Astrocyte of the hippocampus (primary cell): ENCODE measurements around the gene HLCS.

ENCODE experiments used
- DNase-seq: peaks from one replicate; pipeline ENCODE4 v3.0.0; 2011; ENCODE audit warnings: low read depth, low spot score

The HLCS gene

DNA sequence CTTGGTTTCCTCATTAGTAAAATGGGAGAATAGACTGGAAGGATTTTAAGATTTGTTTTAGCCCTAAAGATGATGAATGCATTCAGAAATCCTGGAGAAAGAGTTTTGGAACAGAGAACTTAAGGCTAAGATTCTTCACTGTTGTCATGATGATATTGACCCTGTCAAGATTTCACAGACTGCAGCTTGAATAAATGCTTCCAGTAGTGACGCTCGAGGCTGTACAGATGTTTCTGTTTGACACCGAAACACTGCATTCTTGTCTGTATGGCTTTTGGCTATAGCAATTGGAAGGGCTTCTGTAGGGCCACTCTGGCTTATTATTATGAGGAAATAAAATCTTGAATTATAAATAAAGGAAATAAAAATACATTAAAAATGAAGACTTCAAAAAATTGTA is 241.8 kb downstream of the HLCS start:
- DNase-seq, result no peak

GRCh38 chr21:36723371-36723881 is 243.0 kb downstream of the HLCS start:
- no peak for DNase-seq

DNA sequence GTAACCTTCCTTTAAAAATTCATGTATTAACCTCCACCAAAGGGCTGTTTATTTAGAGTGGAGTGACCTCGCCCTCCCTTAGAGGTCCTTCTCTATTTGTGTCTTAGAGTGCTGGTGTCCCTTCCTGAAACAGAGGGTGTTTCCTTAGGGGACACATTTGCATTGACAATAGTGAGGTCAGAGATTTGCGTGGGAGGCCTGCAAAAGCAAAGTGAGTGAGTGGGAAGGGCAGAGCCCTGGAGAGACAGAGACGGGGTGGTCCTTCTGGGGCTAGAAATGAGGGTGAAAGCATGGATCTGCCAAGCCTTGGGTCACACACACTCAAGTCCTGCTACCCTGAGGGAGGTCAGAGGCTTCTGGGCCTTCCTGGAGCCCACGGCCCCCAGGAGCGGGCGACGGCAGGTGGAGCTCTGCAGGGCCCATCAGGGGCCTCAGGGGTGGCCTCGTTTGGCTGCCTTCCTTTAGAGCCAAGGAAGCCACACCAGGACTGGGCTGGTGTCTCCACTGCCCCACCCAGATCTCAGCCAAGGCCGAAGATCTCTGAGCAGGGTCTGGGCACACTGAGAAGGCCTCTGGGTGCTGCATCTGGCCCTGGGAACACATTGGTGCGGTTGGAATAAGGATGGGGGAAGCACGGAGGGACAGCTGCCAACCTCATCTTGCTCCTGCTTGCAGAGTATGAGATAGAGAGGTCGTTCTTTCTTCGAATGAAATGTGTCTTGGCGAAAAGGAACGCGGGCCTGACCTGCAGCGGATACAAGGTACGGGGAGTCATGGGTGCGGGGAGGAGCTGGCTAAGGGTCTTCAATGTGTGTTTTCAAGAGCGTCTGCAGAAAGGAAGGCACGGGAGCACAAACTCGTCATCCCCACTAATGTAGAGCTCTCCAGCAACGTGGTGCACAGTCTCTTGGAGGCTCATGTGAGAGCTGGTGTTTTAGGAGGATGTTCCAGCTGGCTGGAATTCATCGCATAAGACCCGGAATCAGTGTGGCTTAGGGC is 243.8 kb downstream of the HLCS start:
- no peak for DNase-seq

DNA sequence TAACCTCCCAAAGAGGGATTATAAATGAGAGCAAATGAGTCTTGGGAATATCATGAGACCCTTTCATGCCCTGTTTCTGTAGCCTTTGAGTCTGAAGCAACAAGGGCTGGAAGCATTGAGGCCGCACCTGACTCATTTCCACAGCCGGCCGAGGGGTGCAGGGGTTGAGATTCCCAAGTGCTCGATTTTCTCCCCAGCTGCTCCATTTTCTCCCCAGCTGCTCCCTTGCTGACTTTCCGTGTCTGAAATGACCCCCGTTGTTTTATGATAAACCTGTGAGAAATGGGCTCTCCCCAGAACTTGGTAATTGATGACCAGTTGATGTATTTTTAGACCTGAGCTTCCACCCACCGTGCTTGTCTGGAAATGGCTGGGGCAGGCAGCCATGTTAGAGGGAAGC is 244.7 kb downstream of the HLCS start:
- DNase-seq, result no peak

DNA sequence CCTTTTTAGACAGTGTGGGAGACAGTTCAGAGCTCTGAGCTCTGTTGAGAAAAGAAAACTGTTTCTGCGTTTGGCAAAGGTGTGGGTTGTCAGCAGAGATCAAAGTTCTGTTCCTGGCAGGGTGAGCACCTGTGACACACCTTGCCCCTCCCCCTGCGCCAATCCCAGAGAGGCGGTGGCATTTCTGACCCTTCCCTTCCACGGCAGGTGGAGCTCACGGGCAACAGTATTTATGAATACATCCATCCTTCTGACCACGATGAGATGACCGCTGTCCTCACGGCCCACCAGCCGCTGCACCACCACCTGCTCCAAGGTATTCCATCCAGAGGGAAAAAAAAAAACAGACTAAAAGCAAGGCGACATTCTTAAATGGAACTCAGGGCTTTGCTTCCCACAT is 246.9 kb downstream of the HLCS start:
- DNase-seq, result no peak

DNA sequence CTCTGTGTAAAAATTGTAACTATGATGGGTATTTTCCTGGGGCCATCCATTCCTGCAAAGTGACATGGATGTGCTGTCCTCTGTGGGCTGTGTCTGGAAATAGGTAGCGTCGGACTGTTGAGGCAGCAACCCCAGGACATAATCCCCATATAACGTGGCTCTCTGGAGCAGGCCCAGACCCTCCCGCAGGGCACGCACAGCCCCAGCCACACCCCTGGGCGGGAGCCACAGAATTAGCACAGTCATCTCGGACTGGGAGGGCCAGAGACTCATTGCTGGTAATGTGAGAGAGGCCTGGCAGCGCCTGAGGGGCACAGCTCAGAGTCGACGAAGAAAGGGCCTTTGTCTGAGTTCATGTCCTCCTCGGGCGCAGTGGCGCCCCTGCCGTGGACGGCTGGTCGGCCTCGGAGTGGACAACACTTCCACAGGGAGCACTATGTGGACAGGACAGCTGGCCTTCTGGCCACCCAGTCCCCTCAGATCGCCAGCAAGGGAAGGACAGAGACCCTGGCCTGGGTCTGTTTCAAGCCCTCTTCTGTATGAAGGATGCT is 247.4 kb downstream of the HLCS start:
- no peak for DNase-seq

DNA sequence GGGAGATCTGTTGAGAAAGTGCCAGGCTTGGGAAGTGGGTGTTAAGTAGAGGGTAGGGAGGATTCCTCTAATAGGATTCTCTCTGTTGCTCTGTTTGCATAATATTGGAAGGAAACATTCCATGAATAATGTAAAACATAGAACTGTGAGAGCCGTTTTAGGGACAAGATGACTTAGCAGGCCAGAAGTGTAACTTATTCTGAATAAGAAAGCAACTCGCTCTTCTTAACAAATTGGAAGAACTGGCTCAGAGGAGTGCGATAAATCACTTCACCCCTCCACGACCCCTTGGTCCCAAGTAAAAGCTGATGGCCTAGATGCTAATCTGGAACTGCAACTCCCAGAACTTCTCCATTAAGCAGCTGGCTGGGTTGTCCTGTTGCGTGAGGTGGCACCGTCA is 248.5 kb downstream of the HLCS start:
- no peak for DNase-seq

GRCh38 chr21:36716836-36717235 is 249.6 kb downstream of the HLCS start:
- no peak for DNase-seq

DNA sequence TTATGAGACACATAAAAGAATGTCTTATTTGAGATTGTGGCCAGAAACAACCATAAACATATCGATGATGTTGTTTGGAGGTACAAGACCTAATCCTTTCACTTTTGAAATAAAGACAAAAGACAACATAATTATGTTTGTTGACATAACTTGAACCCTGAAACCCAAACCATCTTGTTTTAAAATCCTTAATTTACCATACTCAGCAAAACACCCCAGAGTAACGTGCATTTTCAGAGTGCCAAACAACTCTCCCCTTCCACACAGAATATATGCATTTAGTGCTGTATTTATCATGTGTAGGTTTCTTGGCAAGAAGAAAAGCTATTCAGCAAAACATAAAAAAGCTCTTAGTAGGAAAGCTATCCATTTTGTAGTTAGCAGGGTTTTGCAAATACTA is 250.1 kb downstream of the HLCS start:
- no peak for DNase-seq

DNA sequence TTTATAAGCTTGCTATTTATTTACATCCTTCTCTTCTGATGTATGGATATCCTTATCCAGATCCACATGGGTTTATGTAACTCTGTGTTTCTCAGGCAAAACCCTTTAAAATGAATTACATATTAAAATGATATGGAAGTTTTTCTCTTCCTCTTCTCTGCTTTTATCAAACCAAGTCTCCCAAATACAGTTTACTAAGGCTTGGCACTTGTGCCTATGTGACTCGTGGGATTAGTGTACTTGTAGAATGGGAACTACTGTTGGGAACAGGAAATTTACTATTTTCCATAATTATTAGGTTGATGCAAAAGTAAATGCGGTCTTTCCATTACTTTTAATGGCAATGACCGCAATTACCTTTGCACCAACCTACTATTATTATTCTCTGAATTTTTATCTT is 252.7 kb downstream of the HLCS start:
- no peak for DNase-seq

DNA sequence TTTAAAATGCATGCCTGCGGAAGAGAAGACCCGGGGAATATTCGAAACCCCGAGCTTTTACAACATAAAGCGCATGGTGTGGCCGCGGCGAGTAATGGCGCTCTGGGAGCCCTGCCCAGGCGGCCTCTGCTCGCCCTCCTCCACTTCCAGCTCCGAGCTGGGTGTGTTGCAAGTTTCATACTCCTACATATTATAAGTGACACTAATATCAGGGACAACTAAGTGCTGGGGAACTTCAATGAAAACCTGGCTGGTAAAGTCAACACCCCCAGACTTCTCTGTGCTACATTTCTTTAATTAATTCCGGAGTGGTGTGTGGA is 255.8 kb downstream of the HLCS start:
- no peak for DNase-seq

DNA sequence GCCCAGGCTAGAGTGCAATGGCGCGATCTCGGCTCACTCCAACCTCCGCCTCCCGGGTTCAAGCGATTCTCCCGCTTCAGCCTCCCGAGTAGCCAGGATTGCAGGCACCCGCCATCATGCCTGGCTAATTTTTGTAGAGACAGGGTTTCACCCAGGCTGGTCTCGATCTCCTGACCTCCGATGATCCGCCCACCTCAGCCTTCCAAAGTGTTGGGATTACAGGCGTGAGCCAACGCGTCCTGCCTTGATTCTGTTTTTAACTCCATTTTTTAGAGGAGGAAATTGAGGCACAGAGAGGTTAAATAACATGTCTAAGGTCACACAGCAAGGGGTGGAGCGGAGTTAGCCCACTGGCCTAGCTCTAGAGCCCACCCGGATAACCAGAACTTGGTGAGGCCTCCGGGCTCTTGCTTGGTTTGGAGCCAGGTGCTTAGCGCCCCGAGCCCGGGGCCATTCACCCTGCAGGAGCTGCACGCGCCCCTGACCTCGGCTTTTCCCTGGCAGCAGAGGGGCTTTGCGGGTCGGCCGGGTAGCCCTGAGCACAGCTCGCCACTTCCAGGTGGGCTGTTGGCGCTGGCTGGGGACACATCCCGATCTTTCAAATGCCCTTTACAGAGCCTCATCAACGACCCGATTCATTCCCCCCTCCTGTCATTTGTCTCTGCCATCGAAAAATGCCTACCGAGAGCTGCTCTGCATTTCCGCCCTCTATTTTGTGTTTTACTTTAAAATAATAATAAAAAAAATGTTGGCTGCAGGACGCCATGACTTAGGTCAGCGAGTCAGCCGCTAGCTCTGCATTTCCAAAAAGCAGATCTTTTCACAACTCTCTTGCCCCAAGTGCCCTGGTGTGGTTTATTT is 256.4 kb downstream of the HLCS start:
- DNase-seq, result no peak

GRCh38 chr21:36709030-36709867 is 257.2 kb downstream of the HLCS start:
- DNase-seq, result no peak

GRCh38 chr21:36708286-36709029 is 258.0 kb downstream of the HLCS start:
- DNase-seq, result no peak

DNA sequence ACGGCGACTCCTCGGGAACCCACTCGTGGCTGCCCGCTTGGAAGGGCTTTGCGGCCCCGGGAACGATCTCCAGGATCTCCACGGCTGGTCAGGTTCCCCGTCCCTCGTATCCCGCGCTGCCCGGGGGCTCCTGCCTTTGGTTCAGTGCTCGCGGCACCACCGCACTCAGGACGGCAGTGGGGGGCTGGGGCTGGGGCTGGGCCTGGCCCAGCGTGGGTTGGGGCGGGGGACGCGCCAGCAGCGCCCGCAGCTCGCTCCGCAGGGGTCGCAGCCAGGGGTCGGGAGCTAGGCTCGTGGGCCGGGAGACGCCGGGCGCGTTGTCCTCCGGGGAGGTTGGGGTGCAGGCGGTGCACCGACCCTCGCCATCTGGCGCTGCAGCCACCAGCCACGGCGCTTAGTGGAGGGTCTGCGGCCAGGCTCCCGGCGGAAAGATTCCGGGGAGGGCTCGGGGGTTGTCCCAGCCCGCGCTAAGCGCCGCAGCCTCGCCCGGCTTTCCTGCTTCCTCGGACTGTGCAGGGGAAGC is 258.6 kb downstream of the HLCS start:
- no peak for DNase-seq

- no peak for DNase-seq
Observed at GRCh38 chr21:36706951-36707762, 259.3 kb downstream of the HLCS start.

GRCh38 chr21:36706482-36706852 is 260.0 kb downstream of the HLCS start:
- DNase-seq, result no peak

- peak; percentile 5 for DNase-seq
Observed at GRCh38 chr21:36705679-36706481, 260.6 kb downstream of the HLCS start.
